H1 (cell line): ENCODE measurements around the gene SUSD5. TPM values are rescaled to one million over a fixed set of nuclear protein-coding genes. Genes with fewer than 3 reads are reported as not detected.
A peak's percentile ranks its signal among the peaks of the same experiment; 100 is the strongest.

Experiments used
- CTCF ChIA-PET: fragments of 300-600 bp; sonication (Branson Sonifier 250); formaldehyde crosslinking; loops from one replicate; lab custom pipeline; 2021; ENCODE audit not compliant: partially characterized antibody; lab: Charles Lee
- POLR2A ChIA-PET: fragments of 300-600 bp; sonication (Branson Sonifier 250); formaldehyde crosslinking; loops from one replicate; lab custom pipeline; 2021; ENCODE audit warnings: inconsistent platforms; ENCODE audit not compliant: partially characterized antibody; lab: Charles Lee
- DNase-seq, 2 experiments: peaks; one replicate each; pipeline versions ENCODE4 v3.0.0 to v3.0.0-alpha.2; 2010 to 2022; ENCODE audit warnings: low spot score in 2 of 2, low read depth in 1 of 2, mixed read lengths in 1 of 2
- FAIRE-seq: peaks from 2 replicates; lab custom pipeline; 2011; peaks lifted over from hg19 to GRCh38; lab: Jason Lieb, UNC
- H2AFZ ChIP-seq: 2 replicates; pipeline ENCODE4 v1.8.1; 2012; ENCODE audit warnings: low read length, inconsistent platforms
- H2AK5ac ChIP-seq: 2 replicates; pipeline ENCODE4 v1.6.1; 2013; ENCODE audit warnings: low read depth, low read length
- H2BK120ac ChIP-seq: replicated peaks from 2 replicates; pipeline ENCODE3; 2013; ENCODE audit warnings: low read depth, low read length, inconsistent platforms
- H2BK12ac ChIP-seq: 2 replicates; pipeline ENCODE4 v1.6.1; 2013; ENCODE audit warnings: low read depth, low read length
- H2BK15ac ChIP-seq: 2 replicates; pipeline ENCODE4 v1.6.1; 2013; ENCODE audit warnings: low read length
- H2BK20ac ChIP-seq: 2 replicates; pipeline ENCODE4 v1.6.1; 2013; ENCODE audit warnings: low read length
- H2BK5ac ChIP-seq: 2 replicates; pipeline ENCODE4 v1.6.1; 2013; ENCODE audit warnings: low read depth, low read length
- H3K14ac ChIP-seq: 2 replicates; pipeline ENCODE4 v1.6.1; 2013; ENCODE audit warnings: inconsistent platforms; ENCODE audit not compliant: insufficient read length
- H3K18ac ChIP-seq: 2 replicates; pipeline ENCODE4 v1.6.1; 2013; ENCODE audit warnings: low read length; ENCODE audit errors: extremely low read depth
- H3K23ac ChIP-seq: 2 replicates; pipeline ENCODE4 v1.6.1; 2013; ENCODE audit warnings: inconsistent platforms; ENCODE audit not compliant: insufficient read length
- H3K23me2 ChIP-seq: 2 replicates; pipeline ENCODE4 v1.6.1; 2013; ENCODE audit warnings: low read depth, low read length
- H3K27ac ChIP-seq: 2 replicates; pipeline ENCODE4 v1.6.1; 2011; ENCODE audit warnings: low read depth, low read length, inconsistent platforms
- H3K27me3 ChIP-seq, 4 experiments: replicated peaks in 1 of 4; 1 replicate in 1 of 4; 2 replicates in 3 of 4; pipeline versions ENCODE4 v1.6.1 to v1.8.1; 2011 to 2013; ENCODE audit warnings: low read length in 3 of 4, mild to moderate bottlenecking in 3 of 4, inconsistent platforms in 2 of 4, mixed read lengths in 2 of 4, moderate library complexity in 1 of 4; ENCODE audit not compliant: control insufficient read depth in 3 of 4, insufficient read depth in 3 of 4; ENCODE audit errors: extremely low read depth in 1 of 4
- H3K36me3 ChIP-seq, 4 experiments: 2 replicates each; pipeline versions ENCODE4 v1.6.1 to v1.8.1; 2011 to 2013; ENCODE audit warnings: mild to moderate bottlenecking in 4 of 4, low read length in 3 of 4, moderate library complexity in 2 of 4, control low read depth in 1 of 4, inconsistent platforms in 1 of 4; ENCODE audit not compliant: insufficient read depth in 4 of 4, control insufficient read depth in 2 of 4
- H3K4ac ChIP-seq: replicated peaks from 2 replicates; pipeline ENCODE3; 2013; ENCODE audit warnings: low read length, low read depth, mixed read lengths, inconsistent platforms; ENCODE audit not compliant: insufficient read length
- H3K4me1 ChIP-seq, 4 experiments: replicated peaks in 1 of 4; 1 replicate in 1 of 4; 2 replicates in 3 of 4; pipeline versions ENCODE4 v1.6.1 to v1.8.1; 2011 to 2013; ENCODE audit warnings: low read length in 3 of 4, inconsistent platforms in 2 of 4, mixed read lengths in 1 of 4; ENCODE audit not compliant: insufficient read depth in 4 of 4, control insufficient read depth in 3 of 4
- H3K4me2 ChIP-seq, 2 experiments: 2 replicates each; pipeline versions ENCODE4 v1.6.1 to v1.8.1; 2011 to 2013; ENCODE audit warnings: low read depth in 2 of 2, low read length in 2 of 2, control low read depth in 1 of 2, inconsistent platforms in 1 of 2, mild to moderate bottlenecking in 1 of 2; ENCODE audit not compliant: insufficient read depth in 1 of 2
- H3K4me3 ChIP-seq, 4 experiments: fragments of 200-600, 300-600 bp in 1 of 4; sonication (generic), shearing (Covaris generic), sonication (Bioruptor Twin) in 1 of 4; 2 replicates each; pipeline versions ENCODE4 v1.5.1 to v1.8.1; 2011 to 2016; ENCODE audit warnings: low read length in 4 of 4, low read depth in 3 of 4, control low read depth in 2 of 4, inconsistent platforms in 2 of 4, mild to moderate bottlenecking in 2 of 4, mixed read lengths in 1 of 4, moderate library complexity in 1 of 4; ENCODE audit not compliant: insufficient read depth in 2 of 4; ENCODE audit errors: extremely low read depth in 1 of 4
- H3K56ac ChIP-seq: replicated peaks from 2 replicates; pipeline ENCODE3; 2013; ENCODE audit warnings: low read depth, mild to moderate bottlenecking, mixed read lengths, low read length, inconsistent platforms; ENCODE audit not compliant: insufficient read length
- H3K79me1 ChIP-seq: 2 replicates; pipeline ENCODE4 v1.6.1; 2013; ENCODE audit warnings: low read depth, low read length, control low read depth
- H3K79me2 ChIP-seq, 2 experiments: 2 replicates each; pipeline versions ENCODE4 v1.6.1 to v1.8.1; 2012 to 2013; ENCODE audit warnings: low read length in 2 of 2, mild to moderate bottlenecking in 2 of 2, inconsistent platforms in 1 of 2; ENCODE audit not compliant: insufficient read depth in 2 of 2, control insufficient read depth in 1 of 2
- H3K9ac ChIP-seq, 4 experiments: replicated peaks in 1 of 4; 1 replicate in 1 of 4; 2 replicates in 3 of 4; pipeline versions ENCODE4 v1.6.1 to v1.8.1; 2011 to 2013; ENCODE audit warnings: low read depth in 3 of 4, low read length in 3 of 4, control low read depth in 2 of 4, mild to moderate bottlenecking in 2 of 4, moderate library complexity in 2 of 4, inconsistent platforms in 1 of 4; ENCODE audit errors: extremely low read depth in 1 of 4
- H3K9me3 ChIP-seq, 2 experiments: 2 replicates each; pipeline versions ENCODE4 v1.6.1 to v1.8.1; 2012 to 2013; ENCODE audit warnings: mild to moderate bottlenecking in 2 of 2, moderate library complexity in 2 of 2, control low read depth in 1 of 2, inconsistent platforms in 1 of 2, low read depth in 1 of 2, low read length in 1 of 2, mixed read lengths in 1 of 2; ENCODE audit not compliant: insufficient read depth in 2 of 2
- H4K20me1 ChIP-seq, 2 experiments: replicated peaks in 1 of 2; 2 replicates each; pipeline versions ENCODE3 to v1.8.1; 2011 to 2013; ENCODE audit warnings: inconsistent platforms in 2 of 2, low read length in 2 of 2, mild to moderate bottlenecking in 1 of 2; ENCODE audit not compliant: insufficient read depth in 2 of 2, control insufficient read depth in 1 of 2
- H4K5ac ChIP-seq: 2 replicates; pipeline ENCODE4 v1.6.1; 2013; ENCODE audit warnings: low read length, low read depth, mixed read lengths, inconsistent platforms; ENCODE audit not compliant: insufficient read length
- H4K8ac ChIP-seq: 2 replicates; pipeline ENCODE4 v1.8.0; 2013; ENCODE audit warnings: mild to moderate bottlenecking, moderate library complexity, low read length, inconsistent platforms; ENCODE audit not compliant: insufficient read depth; ENCODE audit errors: extremely low read depth
- H4K91ac ChIP-seq: replicated peaks from 2 replicates; pipeline ENCODE3; 2013; ENCODE audit warnings: low read length, mixed read lengths, inconsistent platforms; ENCODE audit not compliant: insufficient read length
- BRCA1 ChIP-seq: IDR thresholded peaks from 2 replicates; pipeline ENCODE4 v1.6.1; 2012; ENCODE audit warnings: low read depth, low read length, improper control_type of control experiment
- FOSL1 ChIP-seq: IDR thresholded peaks from 2 replicates; pipeline ENCODE4 v1.6.1; 2011; ENCODE audit warnings: mild to moderate bottlenecking, low read depth, low read length, moderate library complexity; ENCODE audit not compliant: insufficient read depth
- HDAC2 ChIP-seq, 2 experiments: fragments of 300-600 bp in 1 of 2; sonication (generic) in 1 of 2; IDR thresholded peaks; 2 replicates each; pipeline ENCODE4 v1.6.1; 2011 to 2012; ENCODE audit warnings: low read depth in 2 of 2, low read length in 2 of 2, mild to moderate bottlenecking in 2 of 2, moderate library complexity in 2 of 2, borderline replicate concordance in 1 of 2, inconsistent platforms in 1 of 2
- POLR2A ChIP-seq, 2 experiments: IDR thresholded peaks; 1 replicate in 1 of 2; 2 replicates in 1 of 2; pipeline ENCODE4 v1.6.1; 2011; ENCODE audit warnings: low read depth in 2 of 2, low read length in 2 of 2, mild to moderate bottlenecking in 2 of 2; ENCODE audit errors: control extremely low read depth in 1 of 2
- ZNF274 ChIP-seq: IDR thresholded peaks from 2 replicates; pipeline ENCODE4 v1.7.0; 2012; ENCODE audit warnings: low read length, borderline replicate concordance; ENCODE audit errors: extremely low read depth
- WGBS, 2 experiments: shearing (Covaris generic) in 1 of 2; methylation state at CpG; one replicate each; pipeline versions ENCODE4 v1.1.6 to v1.1.7; 2013 to 2015; ENCODE audit warnings: low lambda C conversion rate in 2 of 2, mixed read lengths in 2 of 2, inconsistent platforms in 1 of 2, low coverage in 1 of 2, missing lambda C conversion rate in 1 of 2; ENCODE audit not compliant: insufficient replicate concordance in 2 of 2, insufficient coverage in 1 of 2, insufficient read length in 1 of 2; ENCODE audit errors: extremely low coverage in 1 of 2, missing lambda C conversion rate in 1 of 2; 5-methylcytosine and 5-hydroxymethylcytosine counted together
- polyA plus RNA-seq, 7 experiments: library from polyadenylated mRNA; depleted of rRNA in 3 of 7; stranded (reverse) in 5 of 7; unstranded in 2 of 7; fragments of >200 nt in 5 of 7; fragments of 200-250 nt in 2 of 7; gene quantifications; 1 replicate in 5 of 7; 2 replicates in 1 of 7; 4 replicates in 1 of 7; pipeline versions ENCODE4 v1.2.1 to v1.2.3, GENCODE V29; 2011 to 2013; ENCODE audit warnings: missing spikeins in 2 of 7, mixed read lengths in 2 of 7
- total RNA-seq: library from RNA; stranded (reverse); fragmentation: NEBNext Ultra II Directional; extraction: Animal tissue kit (Norgen Biotek cat#: 25700); gene quantifications from 2 replicates; pipeline ENCODE4 v1.2.1, GENCODE V29; 2021

The SUSD5 gene
- total and polyA plus RNA-seq, 2 of the 8 experiments (the other 6 are each of a cell fraction or from before 2014, with no cell fraction given) = 0.92 to 3.3 TPM

DNA sequence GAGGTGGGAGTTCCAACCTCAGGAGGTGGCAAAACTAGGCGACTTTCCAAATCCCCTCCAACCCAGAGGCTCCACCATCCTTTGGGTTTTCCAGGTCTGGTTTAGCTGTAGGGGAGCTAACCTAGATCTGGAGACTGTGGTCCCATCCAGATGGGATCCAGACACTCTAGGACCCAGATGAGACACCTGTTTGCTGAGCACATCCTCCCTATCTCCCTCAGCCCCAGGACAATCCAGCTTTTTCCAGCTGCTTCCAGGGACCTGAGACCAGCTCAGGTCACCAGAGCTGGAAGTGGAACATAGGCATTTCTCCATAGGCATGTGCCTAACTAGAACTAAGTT is 86.6 kb downstream of the SUSD5 start:
- peak overlapping the region; percentile 25; the same call in 1 of the 2 replicates for H2BK15ac ChIP-seq
- FAIRE-seq (no peak), DNase-seq (no peak)
- H3K79me2 ChIP-seq = no peaks in the 10 kb centered on the region
- H3K23me2 ChIP-seq = no peaks in the 10 kb centered on the region
- H2AK5ac ChIP-seq = peak overlapping the region; percentile 68; the same call in 1 of the 2 replicates
- H4K91ac ChIP-seq = peak overlapping the region; percentile 36
- no peak overlapping the region; a peak in 1 of 4 replicates for H3K4me2 ChIP-seq
- H3K4me3 ChIP-seq = peak overlapping the region in 1 of 4 experiments; percentile 10; a peak in 1 of 8 replicates
- 0 out of 2 replicates have a peak overlapping the region, but pooled peaks have one; percentile 56 for H3K18ac ChIP-seq
- peaks cover 0 to 6% (median 5%) of the 10 kb centered on the region in 4 experiments; a peak in 6 of 7 replicates for H3K4me1 ChIP-seq
- H3K9me3 ChIP-seq = no peaks in the 10 kb centered on the region
- H3K27ac ChIP-seq = no peak overlapping the region
- no peaks in the 10 kb centered on the region for H3K27me3 ChIP-seq
- no peak overlapping the region; a peak in 1 of 7 replicates for H3K9ac ChIP-seq
- CTCF ChIA-PET = interaction anchor here (0.6 to 5.4 kb wide), 49 partner anchors 10 to 655 kb away, joined by 3 to 104 read pairs (median 4); partner anchors contain the start of gene SUSD5
- TF ChIP-seq ZNF274 (no peak), HDAC2 (IDR thresholded peaks at IDR 0.05; ENCODE audit: borderline replicate concordance in 1 of 2, low read depth in 2 of 2, low read length in 2 of 2) (no peak), BRCA1 (no peak), FOSL1 (no peak), POLR2A (IDR thresholded peaks at IDR 0.05; ENCODE audit: control extremely low read depth in 1 of 2, low read depth in 2 of 2, low read length in 2 of 2) (no peak)
- no peak overlapping the region for H2BK120ac ChIP-seq
- peak overlapping the region; percentile 40 for H2BK12ac ChIP-seq
- no peak overlapping the region for H4K8ac ChIP-seq
- H3K56ac ChIP-seq = no peak overlapping the region
- peaks cover 0 to 2% of the 10 kb centered on the region in 2 experiments for H4K20me1 ChIP-seq
- WGBS, 2 experiments = 75% methylated on average over 1 of the region's 1 CpG; no CpG with 5 or more reads in 1 of the 2 experiments
- POLR2A ChIA-PET = interaction anchor here (1.1 to 1.3 kb wide), 2 partner anchors 9 to 257 kb away, joined by 3 to 4 read pairs; no protein-coding TSS in a partner anchor
- H3K23ac ChIP-seq = no peak overlapping the region
- H3K4ac ChIP-seq = peak overlapping the region; percentile 55
- H2BK5ac ChIP-seq = peak overlapping the region; percentile 13; the same call in 1 of the 2 replicates
- no peak overlapping the region for H4K5ac ChIP-seq
- peak overlapping the region; percentile 6; the same call in 1 of the 2 replicates for H2BK20ac ChIP-seq
- no peaks in the 10 kb centered on the region; the same call in 1 of the 2 replicates for H3K79me1 ChIP-seq
- H3K14ac ChIP-seq = no peak overlapping the region
- peaks cover 0 to 20% (median 9%) of the 10 kb centered on the region in 4 experiments; a peak in 6 of 8 replicates for H3K36me3 ChIP-seq
- H2AFZ ChIP-seq = peak overlapping the region; percentile 84
